Stimulated activated CD8-positive, alpha-beta memory T cell treated with anti-CD3 and anti-CD28 coated beads, Interleukin-15, amount 100 ng/mL, for 1 hour (primary cell): ENCODE data around the gene PPM1M.

Source experiments
- DNase-seq: peaks from one replicate; pipeline ENCODE4 v3.0.0-alpha.2; 2020; ENCODE audit warnings: low read depth

Gene PPM1M, protein sequence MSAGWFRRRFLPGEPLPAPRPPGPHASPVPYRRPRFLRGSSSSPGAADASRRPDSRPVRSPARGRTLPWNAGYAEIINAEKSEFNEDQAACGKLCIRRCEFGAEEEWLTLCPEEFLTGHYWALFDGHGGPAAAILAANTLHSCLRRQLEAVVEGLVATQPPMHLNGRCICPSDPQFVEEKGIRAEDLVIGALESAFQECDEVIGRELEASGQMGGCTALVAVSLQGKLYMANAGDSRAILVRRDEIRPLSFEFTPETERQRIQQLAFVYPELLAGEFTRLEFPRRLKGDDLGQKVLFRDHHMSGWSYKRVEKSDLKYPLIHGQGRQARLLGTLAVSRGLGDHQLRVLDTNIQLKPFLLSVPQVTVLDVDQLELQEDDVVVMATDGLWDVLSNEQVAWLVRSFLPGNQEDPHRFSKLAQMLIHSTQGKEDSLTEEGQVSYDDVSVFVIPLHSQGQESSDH

DNA sequence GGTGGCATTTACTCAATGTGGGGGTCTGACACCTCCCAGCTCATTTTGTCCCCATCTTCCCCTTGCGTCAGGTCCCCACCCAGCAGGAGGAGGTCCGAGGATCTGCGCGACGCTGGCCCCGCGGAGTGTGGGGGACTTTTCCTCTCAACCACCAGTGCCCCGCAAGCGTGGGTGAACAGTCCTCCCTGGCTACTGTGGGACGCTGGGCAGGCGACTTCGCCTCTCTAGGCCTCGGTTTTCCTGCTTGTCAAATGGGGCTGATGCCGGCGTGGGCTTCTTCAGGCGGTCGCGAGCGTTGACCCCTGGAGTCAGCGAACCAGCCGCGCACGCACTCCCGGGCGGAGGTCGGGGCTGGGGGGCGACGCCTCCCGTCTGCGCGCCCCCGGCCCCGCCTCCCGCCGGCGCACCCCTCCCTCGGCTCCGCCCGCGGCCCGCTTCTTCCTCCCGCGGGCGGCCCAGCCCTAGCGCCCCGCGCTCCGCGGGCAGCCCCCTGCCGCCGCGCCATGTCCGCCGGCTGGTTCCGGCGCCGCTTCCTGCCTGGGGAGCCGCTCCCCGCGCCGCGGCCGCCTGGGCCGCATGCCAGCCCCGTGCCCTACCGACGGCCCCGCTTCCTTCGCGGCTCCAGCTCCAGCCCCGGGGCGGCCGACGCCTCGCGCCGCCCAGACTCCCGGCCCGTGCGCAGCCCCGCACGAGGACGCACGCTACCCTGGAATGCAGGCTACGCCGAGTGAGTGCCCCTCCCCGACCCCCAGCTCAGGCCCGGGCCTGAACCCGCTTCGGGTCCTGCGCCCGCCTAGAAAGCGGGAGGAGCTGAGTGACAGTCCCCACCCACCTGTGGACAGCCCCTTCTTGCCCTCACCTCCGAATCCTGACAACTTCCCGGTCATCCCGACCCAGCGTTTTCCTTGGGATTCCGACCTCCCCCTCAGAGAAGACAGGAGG is at the start of gene PPM1M:
Gene PPM1M, plus strand, starts transcription at position 438 of the 942 bp plus-strand sequence. Its CDS starts 66 bp downstream, at position 504.
- no peak for DNase-seq

GRCh38 chr3:52195823-52196331 is 49.7 kb upstream of the PPM1M start:
- no peak for DNase-seq

- DNase-seq, result no peak
Observed at GRCh38 chr3:52196977-52197376, 48.6 kb upstream of the PPM1M start.

DNA sequence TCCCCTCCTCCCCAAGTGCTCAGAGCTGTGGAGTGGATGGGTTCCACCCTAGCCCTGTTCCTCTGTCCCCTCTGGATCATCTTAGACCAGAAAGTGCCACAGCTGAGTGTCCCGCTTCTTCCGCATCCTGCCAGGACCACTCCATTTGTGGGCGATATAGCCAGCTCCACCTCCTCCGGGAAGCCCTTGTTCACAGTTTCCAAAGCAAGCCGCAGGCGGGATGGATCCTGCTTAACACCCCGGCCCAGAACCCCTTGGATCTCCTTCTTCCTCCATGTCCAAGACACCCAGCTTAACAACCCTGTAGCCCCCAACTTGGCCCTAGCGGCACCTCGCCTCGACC is 48.1 kb upstream of the PPM1M start:
- DNase-seq, result no peak

GRCh38 chr3:52197842-52198625 is 47.5 kb upstream of the PPM1M start, which contains the start of gene ALAS1:
Gene ALAS1 (plus strand): TSS chr3:52198160. CDS start chr3:52199242, 1,082 bp downstream.
- peak; percentile 89 for DNase-seq

- DNase-seq, result no peak
Observed at GRCh38 chr3:52198643-52199608, 46.6 kb upstream of the PPM1M start.

GRCh38 chr3:52200981-52201679 is 44.4 kb upstream of the PPM1M start:
- DNase-seq, result no peak

DNA sequence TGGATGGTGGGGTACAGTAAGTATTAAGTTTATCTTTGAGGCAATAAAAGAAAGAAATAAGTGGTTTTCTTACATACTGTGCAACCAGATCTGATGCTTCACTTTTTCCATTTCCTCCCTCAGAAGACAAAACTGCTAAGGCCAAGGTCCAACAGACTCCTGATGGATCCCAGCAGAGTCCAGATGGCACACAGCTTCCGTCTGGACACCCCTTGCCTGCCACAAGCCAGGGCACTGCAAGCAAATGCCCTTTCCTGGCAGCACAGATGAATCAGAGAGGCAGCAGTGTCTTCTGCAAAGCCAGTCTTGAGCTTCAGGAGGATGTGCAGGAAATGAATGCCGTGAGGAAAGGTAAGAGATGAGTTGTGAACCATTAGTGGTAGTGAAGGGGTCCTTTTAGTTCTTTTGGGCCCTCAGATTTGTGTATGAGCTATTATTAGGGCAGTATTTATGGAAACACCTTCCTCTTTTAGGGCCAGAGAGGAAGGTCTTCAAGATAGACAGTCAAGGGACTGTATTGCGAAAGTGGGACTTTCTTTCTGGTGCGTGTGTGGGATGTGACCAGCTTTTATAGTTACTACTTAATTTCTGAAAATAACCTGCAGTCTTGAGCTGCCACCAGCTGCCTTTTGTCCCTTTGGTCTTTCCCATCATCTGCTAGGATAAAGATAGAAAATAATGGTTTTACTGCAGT is 43.0 kb upstream of the PPM1M start:
- no peak for DNase-seq

- DNase-seq, result no peak
Observed at GRCh38 chr3:52203701-52204100, 41.9 kb upstream of the PPM1M start.

- no peak for DNase-seq
Observed at GRCh38 chr3:52204337-52205073, 41.1 kb upstream of the PPM1M start.

DNA sequence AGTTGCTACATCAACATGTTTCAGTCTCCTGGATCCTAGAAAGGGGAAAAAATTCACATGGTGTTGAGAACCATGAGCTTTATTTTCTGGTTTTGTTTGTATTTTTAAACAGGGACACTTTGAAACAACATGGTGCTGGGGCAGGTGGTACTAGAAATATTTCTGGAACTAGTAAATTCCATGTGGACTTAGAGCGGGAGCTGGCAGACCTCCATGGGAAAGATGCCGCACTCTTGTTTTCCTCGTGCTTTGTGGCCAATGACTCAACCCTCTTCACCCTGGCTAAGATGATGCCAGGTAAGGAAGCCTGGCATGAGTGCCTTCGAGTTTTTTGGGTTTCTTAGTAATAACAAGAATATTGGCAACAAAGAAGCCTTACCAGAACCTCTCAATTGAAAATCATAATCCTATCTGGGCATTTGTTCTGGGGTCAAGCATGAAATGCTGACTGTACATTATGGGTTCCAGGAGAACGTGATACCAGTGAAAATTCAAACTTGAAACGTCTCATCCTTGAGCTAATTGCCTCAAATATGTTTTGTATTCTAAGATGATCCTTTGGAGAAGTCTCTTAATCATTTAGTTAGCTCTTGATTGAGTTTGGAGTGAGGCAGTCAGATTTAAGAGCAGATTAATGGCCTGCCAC is 39.7 kb upstream of the PPM1M start:
- no peak for DNase-seq

DNA sequence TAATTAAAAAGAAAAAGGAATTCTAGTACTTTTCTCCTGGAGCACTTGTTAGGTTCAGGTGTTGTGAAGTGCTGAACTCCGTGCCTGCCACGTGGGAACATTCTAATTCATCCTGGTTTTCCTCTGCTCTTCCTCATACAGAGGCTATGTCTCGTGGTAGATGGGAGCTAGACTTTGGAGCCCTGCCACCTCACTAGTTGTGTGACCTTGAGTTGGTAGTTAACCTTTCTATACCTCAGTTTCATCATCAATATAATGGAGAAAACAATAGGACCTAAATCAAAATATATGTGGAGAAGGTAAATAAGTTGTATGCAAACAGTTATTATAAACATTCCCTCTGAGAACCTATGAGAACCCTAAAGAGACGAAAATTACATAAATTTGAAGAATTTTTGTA is 37.0 kb upstream of the PPM1M start:
- no peak for DNase-seq

DNA sequence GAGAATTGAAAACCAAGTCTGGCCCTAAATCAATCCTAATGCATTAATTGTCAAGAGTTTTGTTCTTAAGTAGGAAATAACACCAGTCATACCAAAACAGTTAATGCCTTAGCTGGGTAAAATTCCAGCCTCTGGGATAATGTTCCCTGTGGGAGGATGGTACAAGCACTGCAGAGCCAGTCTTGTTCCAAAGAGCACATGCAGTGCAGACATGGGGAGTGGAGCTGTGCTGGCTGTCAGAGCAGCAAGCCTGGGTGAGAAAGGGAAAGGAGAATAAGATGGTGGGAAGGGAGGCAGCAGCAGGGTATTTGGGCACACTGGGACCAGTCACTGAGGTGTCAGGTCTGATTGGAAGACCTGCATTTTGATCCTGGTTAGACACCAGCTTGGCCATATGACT is 35.5 kb upstream of the PPM1M start:
- no peak for DNase-seq

GRCh38 chr3:52210550-52211046 is 35.0 kb upstream of the PPM1M start:
- DNase-seq, result no peak

DNA sequence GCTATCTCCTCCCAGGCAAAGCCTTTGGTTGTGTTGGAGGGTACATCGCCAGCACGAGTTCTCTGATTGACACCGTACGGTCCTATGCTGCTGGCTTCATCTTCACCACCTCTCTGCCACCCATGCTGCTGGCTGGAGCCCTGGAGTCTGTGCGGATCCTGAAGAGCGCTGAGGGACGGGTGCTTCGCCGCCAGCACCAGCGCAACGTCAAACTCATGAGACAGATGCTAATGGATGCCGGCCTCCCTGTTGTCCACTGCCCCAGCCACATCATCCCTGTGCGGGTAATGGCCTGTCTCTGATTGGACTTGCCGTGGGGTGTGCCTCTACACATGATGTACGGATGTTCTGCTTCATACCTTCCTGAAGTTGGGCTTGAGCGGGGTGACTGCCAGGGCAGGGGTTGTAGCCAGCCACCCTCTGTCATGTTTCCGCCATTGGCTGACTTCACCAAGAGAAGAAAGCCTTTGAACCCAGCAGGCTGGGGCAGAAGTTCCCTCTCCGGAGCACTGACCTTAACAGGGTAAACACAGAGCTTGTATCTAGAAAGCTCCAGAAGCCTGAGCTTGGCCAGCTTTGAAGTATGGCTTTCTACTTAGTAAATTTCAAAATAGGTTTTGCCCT is 34.2 kb upstream of the PPM1M start:
- no peak for DNase-seq

GRCh38 chr3:52213005-52213404 is 32.6 kb upstream of the PPM1M start:
- DNase-seq, result no peak

- DNase-seq, result no peak
Observed at GRCh38 chr3:52213901-52214300, 31.7 kb upstream of the PPM1M start.
